Anterior cingulate cortex (tissue), 58 donors: ENCODE measurements around the gene MEDAG.

Experiments used
- DNase-seq, 58 donors: peaks; one replicate each; lab custom pipeline; 2025; lab: John Stamatoyannopoulos, UW

The MEDAG gene

GRCh38 chr13:30905932-30906383 is at the start of gene MEDAG:
MEDAG (plus strand) TSS chr13:30906271; CDS start chr13:30906516, 245 bp downstream.
- no peak for DNase-seq

- DNase-seq = no peak
These were observed 49.1 kb upstream of the MEDAG start for GRCh38 chr13:30857018-30857417.

- DNase-seq = no peak
These were observed 48.4 kb upstream of the MEDAG start for GRCh38 chr13:30857636-30858035.

- no peak for DNase-seq
These were observed 46.7 kb upstream of the MEDAG start for GRCh38 chr13:30859326-30859725.

- no peak for DNase-seq
These were observed 44.9 kb upstream of the MEDAG start for GRCh38 chr13:30861163-30861562.

- no peak for DNase-seq
These were observed 44.1 kb upstream of the MEDAG start for GRCh38 chr13:30861836-30862467.

GRCh38 chr13:30862707-30863106 is 43.4 kb upstream of the MEDAG start:
- peak in 3 of 58 donors; percentile 6 to 38 (median 19) for DNase-seq

GRCh38 chr13:30863231-30863630 is 42.8 kb upstream of the MEDAG start:
- no peak for DNase-seq

- DNase-seq = no peak
These were observed 42.3 kb upstream of the MEDAG start for GRCh38 chr13:30863796-30864195.

GRCh38 chr13:30864433-30865122 is 41.5 kb upstream of the MEDAG start:
- no peak for DNase-seq

GRCh38 chr13:30865123-30866049 is 40.7 kb upstream of the MEDAG start:
- peak in 56 of 58 donors; percentile 12 to 91 (median 61) for DNase-seq

- no peak for DNase-seq
These were observed 39.4 kb upstream of the MEDAG start for GRCh38 chr13:30866677-30867076.

GRCh38 chr13:30867089-30867669 is 38.9 kb upstream of the MEDAG start:
- DNase-seq = no peak

GRCh38 chr13:30868799-30869470 is 37.1 kb upstream of the MEDAG start:
- no peak for DNase-seq

GRCh38 chr13:30869491-30869890 is 36.6 kb upstream of the MEDAG start:
- DNase-seq = no peak

GRCh38 chr13:30870049-30870884 is 35.8 kb upstream of the MEDAG start:
- peak in 2 of 58 donors; percentile 40 to 55 for DNase-seq

GRCh38 chr13:30870916-30871587 is 35.0 kb upstream of the MEDAG start:
- DNase-seq = no peak

GRCh38 chr13:30871588-30872275 is 34.3 kb upstream of the MEDAG start:
- peak in 13 of 58 donors; percentile 7 to 61 (median 33) for DNase-seq
